ENCODE data around the gene NPR2.

DNA sequence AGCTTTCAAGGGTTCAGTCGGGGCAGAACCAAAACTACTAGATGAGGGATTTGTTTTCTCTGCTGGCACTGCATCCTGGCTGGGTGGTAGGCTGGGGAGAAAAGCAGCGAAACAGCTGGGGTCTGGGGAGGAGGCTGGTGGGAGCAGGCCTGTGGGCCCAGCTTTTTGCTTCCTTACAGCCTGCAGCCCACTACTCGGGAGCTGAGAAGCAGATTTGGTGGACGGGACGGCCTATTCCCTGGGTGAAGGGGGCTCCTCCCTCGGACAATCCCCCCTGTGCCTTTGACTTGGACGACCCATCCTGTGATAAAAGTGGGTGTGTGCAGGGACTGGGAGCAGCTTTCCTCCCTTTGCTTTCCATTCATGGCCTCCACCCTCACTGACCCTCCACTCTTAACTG, 9.1 kb downstream of the NPR2 start:
- no peak for TF ChIP-seq POLR2A (IDR thresholded peaks at IDR 0.05; ENCODE audit: borderline replicate concordance, extremely low read depth, insufficient read depth, insufficient read length)
- TF ChIP-seq, protein P1, sequence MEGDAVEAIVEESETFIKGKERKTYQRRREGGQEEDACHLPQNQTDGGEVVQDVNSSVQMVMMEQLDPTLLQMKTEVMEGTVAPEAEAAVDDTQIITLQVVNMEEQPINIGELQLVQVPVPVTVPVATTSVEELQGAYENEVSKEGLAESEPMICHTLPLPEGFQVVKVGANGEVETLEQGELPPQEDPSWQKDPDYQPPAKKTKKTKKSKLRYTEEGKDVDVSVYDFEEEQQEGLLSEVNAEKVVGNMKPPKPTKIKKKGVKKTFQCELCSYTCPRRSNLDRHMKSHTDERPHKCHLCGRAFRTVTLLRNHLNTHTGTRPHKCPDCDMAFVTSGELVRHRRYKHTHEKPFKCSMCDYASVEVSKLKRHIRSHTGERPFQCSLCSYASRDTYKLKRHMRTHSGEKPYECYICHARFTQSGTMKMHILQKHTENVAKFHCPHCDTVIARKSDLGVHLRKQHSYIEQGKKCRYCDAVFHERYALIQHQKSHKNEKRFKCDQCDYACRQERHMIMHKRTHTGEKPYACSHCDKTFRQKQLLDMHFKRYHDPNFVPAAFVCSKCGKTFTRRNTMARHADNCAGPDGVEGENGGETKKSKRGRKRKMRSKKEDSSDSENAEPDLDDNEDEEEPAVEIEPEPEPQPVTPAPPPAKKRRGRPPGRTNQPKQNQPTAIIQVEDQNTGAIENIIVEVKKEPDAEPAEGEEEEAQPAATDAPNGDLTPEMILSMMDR (IDR thresholded peaks at IDR 0.05 in 2 of 3, conservative IDR thresholded peaks at IDR 0.05 in 1 of 3; ENCODE audit: borderline replicate concordance in 1 of 3, insufficient read depth in 1 of 3, low read depth in 2 of 3, low read length in 2 of 3): no peak
- TF ChIP-seq, protein P2, sequence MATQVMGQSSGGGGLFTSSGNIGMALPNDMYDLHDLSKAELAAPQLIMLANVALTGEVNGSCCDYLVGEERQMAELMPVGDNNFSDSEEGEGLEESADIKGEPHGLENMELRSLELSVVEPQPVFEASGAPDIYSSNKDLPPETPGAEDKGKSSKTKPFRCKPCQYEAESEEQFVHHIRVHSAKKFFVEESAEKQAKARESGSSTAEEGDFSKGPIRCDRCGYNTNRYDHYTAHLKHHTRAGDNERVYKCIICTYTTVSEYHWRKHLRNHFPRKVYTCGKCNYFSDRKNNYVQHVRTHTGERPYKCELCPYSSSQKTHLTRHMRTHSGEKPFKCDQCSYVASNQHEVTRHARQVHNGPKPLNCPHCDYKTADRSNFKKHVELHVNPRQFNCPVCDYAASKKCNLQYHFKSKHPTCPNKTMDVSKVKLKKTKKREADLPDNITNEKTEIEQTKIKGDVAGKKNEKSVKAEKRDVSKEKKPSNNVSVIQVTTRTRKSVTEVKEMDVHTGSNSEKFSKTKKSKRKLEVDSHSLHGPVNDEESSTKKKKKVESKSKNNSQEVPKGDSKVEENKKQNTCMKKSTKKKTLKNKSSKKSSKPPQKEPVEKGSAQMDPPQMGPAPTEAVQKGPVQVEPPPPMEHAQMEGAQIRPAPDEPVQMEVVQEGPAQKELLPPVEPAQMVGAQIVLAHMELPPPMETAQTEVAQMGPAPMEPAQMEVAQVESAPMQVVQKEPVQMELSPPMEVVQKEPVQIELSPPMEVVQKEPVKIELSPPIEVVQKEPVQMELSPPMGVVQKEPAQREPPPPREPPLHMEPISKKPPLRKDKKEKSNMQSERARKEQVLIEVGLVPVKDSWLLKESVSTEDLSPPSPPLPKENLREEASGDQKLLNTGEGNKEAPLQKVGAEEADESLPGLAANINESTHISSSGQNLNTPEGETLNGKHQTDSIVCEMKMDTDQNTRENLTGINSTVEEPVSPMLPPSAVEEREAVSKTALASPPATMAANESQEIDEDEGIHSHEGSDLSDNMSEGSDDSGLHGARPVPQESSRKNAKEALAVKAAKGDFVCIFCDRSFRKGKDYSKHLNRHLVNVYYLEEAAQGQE (IDR thresholded peaks at IDR 0.05; ENCODE audit: low read depth): no peak
- TF ChIP-seq TCF7L2 (IDR thresholded peaks at IDR 0.05; ENCODE audit: borderline replicate concordance, extremely low read depth, insufficient read depth, insufficient read length): no peak
- no peak for TF ChIP-seq POLR2AphosphoS5 (IDR thresholded peaks at IDR 0.05; ENCODE audit: low read depth, low read length)
- no peak for TF ChIP-seq EZH2phosphoT487 (IDR thresholded peaks at IDR 0.05; ENCODE audit: borderline replicate concordance)
- no peak for TF ChIP-seq ZNF274 (IDR thresholded peaks at IDR 0.05; ENCODE audit: low read depth, low read length)
- TF ChIP-seq EZH2 (IDR thresholded peaks at IDR 0.05): no peak
- no peak for TF ChIP-seq RAD21 (IDR thresholded peaks at IDR 0.05; ENCODE audit: low read depth)
- no peak for TF ChIP-seq ELF1 (IDR thresholded peaks at IDR 0.05; ENCODE audit: borderline replicate concordance, low read depth)
- no peak for TF ChIP-seq JUND (IDR thresholded peaks at IDR 0.05)
